Neural progenitor cell (in vitro differentiated cells): ENCODE data around the gene ZNF441. TPM values are rescaled to one million over a fixed set of nuclear protein-coding genes. Genes with fewer than 3 reads are reported as not detected.

Experiments
- DNase-seq: peaks from one replicate; pipeline ENCODE4 v3.0.0-alpha.2; 2016; ENCODE audit warnings: low spot score
- H2AFZ ChIP-seq: fragments of 200-600 bp; sonication (generic); replicated peaks from 2 replicates; pipeline ENCODE4 v1.6.1; 2016; ENCODE audit warnings: antibody characterized with exemption
- H3F3A ChIP-seq: fragments of 200-600 bp; sonication (generic); 2 replicates; pipeline ENCODE4 v1.6.1; 2016; ENCODE audit warnings: antibody characterized with exemption, low read depth
- H3K27ac ChIP-seq: fragments of 200-600 bp; sonication (generic); 2 replicates; pipeline ENCODE4 v1.5.1; 2016; ENCODE audit warnings: mild to moderate bottlenecking
- H3K27me3 ChIP-seq: fragments of 200-600 bp; sonication (generic); 2 replicates; pipeline ENCODE4 v1.6.1; 2016; ENCODE audit warnings: mild to moderate bottlenecking, moderate library complexity
- H3K36me3 ChIP-seq: fragments of 200-600 bp; sonication (generic); 2 replicates; pipeline ENCODE4 v1.5.1; 2016
- H3K4me1 ChIP-seq: fragments of 200-600 bp; sonication (generic); 2 replicates; pipeline ENCODE4 v1.6.1; 2016; ENCODE audit warnings: mixed run types
- H3K4me2 ChIP-seq: fragments of 200-600 bp; sonication (generic); 2 replicates; pipeline ENCODE4 v1.6.1; 2016
- H3K4me3 ChIP-seq: fragments of 200-600 bp; sonication (generic); 2 replicates; pipeline ENCODE4 v1.5.1; 2016
- H3K79me2 ChIP-seq: fragments of 200-600 bp; sonication (generic); 2 replicates; pipeline ENCODE4 v1.6.1; 2016; ENCODE audit warnings: low read depth
- H3K9ac ChIP-seq: fragments of 200-600 bp; sonication (generic); 2 replicates; pipeline ENCODE4 v1.6.1; 2016
- H3K9me3 ChIP-seq: fragments of 200-600 bp; sonication (generic); 2 replicates; pipeline ENCODE4 v1.5.1; 2016; ENCODE audit warnings: low read depth
- H4K20me1 ChIP-seq: fragments of 200-600 bp; sonication (generic); 2 replicates; pipeline ENCODE4 v1.6.1; 2016; ENCODE audit warnings: low read depth
- H3K27ac Mint-ChIP-seq: 3 replicates; pipeline ENCODE4 v1.8.0; 2021; ENCODE audit warnings: mixed read lengths
- H3K27me3 Mint-ChIP-seq: 2 replicates; pipeline ENCODE4 v1.8.0; 2022; ENCODE audit warnings: low read depth, mild to moderate bottlenecking, inconsistent platforms, moderate library complexity, mixed read lengths; ENCODE audit not compliant: insufficient read depth
- H3K36me3 Mint-ChIP-seq: 3 replicates; pipeline ENCODE4 v1.8.0; 2021; ENCODE audit warnings: mixed read lengths
- H3K4me1 Mint-ChIP-seq: 3 replicates; pipeline ENCODE4 v1.8.0; 2021; ENCODE audit warnings: mixed read lengths
- H3K4me3 Mint-ChIP-seq: 3 replicates; pipeline ENCODE4 v1.8.0; 2021; ENCODE audit warnings: mild to moderate bottlenecking, moderate library complexity, mixed read lengths
- H3K9me3 Mint-ChIP-seq: 3 replicates; pipeline ENCODE4 v1.8.0; 2020; ENCODE audit warnings: mixed read lengths
- EZH2 ChIP-seq: fragments of 200-600 bp; sonication (generic); IDR thresholded peaks from 2 replicates; pipeline ENCODE4 v1.6.1; 2017; ENCODE audit warnings: antibody characterized with exemption, mild to moderate bottlenecking, moderate library complexity
- EZH2phosphoT487 ChIP-seq: fragments of 200-600 bp; sonication (generic); IDR thresholded peaks from 2 replicates; pipeline ENCODE4 v1.6.1; 2017; ENCODE audit warnings: antibody characterized with exemption
- total RNA-seq: library from RNA; depleted of rRNA; stranded (reverse); fragments of >200 nt; gene quantifications from 2 replicates; pipeline ENCODE4 v1.2.3, GENCODE V29; 2015; ENCODE audit warnings: low replicate concordance
- TF ChIP-seq, protein P1 (sequence below): fragments of 200-600 bp; sonication (generic); IDR thresholded peaks from 2 replicates; pipeline ENCODE4 v1.5.1; 2017; ENCODE audit warnings: antibody characterized with exemption, mild to moderate bottlenecking

The ZNF441 gene
- total RNA-seq, 1 donor from 2014 or later, result 7.3 TPM

DNA sequence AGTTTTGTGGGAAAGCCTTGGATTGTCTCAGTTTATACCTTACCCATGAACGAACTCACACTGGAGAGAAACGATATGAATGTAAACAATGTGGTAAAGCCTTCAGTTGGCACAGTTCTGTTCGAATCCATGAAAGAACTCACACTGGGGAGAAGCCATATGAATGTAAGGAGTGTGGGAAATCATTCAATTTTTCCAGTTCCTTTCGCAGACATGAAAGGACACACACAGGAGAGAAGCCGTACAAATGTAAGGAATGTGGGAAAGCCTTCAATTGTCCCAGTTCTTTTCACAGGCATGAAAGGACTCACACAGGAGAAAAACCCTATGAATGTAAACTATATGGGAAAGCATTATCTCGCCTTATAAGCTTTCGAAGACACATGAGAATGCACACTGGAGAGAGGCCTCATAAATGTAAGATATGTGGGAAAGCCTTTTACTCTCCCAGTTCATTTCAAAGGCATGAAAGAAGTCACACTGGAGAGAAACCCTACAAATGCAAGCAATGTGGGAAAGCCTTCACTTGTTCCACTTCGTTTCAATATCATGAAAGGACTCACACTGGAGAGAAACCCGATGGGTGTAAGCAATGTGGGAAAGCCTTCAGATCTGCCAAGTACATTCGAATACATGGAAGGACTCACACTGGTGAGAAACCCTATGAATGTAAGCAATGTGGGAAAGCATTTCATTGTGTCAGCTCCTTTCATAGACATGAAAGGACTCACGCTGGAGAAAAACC lies 39.7 kb downstream of the ZNF441 start:
- no peaks in the 10 kb centered on the region for H4K20me1 ChIP-seq
- Mint-ChIP-seq H3K4me3 (no peak overlapping the region), H3K27me3 (no peaks in the 10 kb centered on the region), H3K27ac (no peak overlapping the region), H3K4me1 (no peaks in the 10 kb centered on the region), H3K9me3 (peaks cover 75% of the 10 kb centered on the region), H3K36me3 (peaks cover 68% of the 10 kb centered on the region)
- no peak overlapping the region for H2AFZ ChIP-seq
- DNase-seq, result no peak
- peaks cover 33% of the 10 kb centered on the region for H3K9me3 ChIP-seq
- H3K9ac ChIP-seq, result no peak overlapping the region
- no peaks in the 10 kb centered on the region for H3K27me3 ChIP-seq
- TF ChIP-seq, protein P1, sequence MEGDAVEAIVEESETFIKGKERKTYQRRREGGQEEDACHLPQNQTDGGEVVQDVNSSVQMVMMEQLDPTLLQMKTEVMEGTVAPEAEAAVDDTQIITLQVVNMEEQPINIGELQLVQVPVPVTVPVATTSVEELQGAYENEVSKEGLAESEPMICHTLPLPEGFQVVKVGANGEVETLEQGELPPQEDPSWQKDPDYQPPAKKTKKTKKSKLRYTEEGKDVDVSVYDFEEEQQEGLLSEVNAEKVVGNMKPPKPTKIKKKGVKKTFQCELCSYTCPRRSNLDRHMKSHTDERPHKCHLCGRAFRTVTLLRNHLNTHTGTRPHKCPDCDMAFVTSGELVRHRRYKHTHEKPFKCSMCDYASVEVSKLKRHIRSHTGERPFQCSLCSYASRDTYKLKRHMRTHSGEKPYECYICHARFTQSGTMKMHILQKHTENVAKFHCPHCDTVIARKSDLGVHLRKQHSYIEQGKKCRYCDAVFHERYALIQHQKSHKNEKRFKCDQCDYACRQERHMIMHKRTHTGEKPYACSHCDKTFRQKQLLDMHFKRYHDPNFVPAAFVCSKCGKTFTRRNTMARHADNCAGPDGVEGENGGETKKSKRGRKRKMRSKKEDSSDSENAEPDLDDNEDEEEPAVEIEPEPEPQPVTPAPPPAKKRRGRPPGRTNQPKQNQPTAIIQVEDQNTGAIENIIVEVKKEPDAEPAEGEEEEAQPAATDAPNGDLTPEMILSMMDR, result no peak
- no peak for TF ChIP-seq EZH2phosphoT487
- TF ChIP-seq EZH2, result no peak
- H3K4me3 ChIP-seq, result no peak overlapping the region
- H3K36me3 ChIP-seq, result peaks cover 11% of the 10 kb centered on the region
- H3F3A ChIP-seq, result no peaks in the 10 kb centered on the region
- no peak overlapping the region for H3K4me2 ChIP-seq
- H3K79me2 ChIP-seq, result no peaks in the 10 kb centered on the region
- no peak overlapping the region for H3K27ac ChIP-seq
- H3K4me1 ChIP-seq, result no peaks in the 10 kb centered on the region

DNA sequence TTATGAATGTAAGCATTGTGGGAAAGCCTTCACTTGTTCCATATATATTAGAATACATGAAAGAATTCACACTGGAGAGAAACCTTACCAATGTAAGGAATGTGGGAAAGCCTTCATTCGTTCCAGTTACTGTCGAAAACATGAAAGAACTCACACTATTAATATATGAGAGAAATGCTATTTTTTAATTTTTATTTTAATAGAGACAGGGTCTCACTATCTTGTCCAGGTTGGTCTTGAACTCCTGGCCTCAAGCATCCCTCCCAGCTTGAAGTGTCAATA lies 40.2 kb downstream of the ZNF441 start:
- H3K9ac ChIP-seq, result no peak overlapping the region
- H3K27ac Mint-ChIP-seq, result no peak overlapping the region
- H3K36me3 Mint-ChIP-seq, result peaks cover 68% of the 10 kb centered on the region
- H3K36me3 ChIP-seq, result peaks cover 11% of the 10 kb centered on the region
- no peaks in the 10 kb centered on the region for H3K27me3 ChIP-seq
- H3K9me3 Mint-ChIP-seq, result peaks cover 75% of the 10 kb centered on the region
- H4K20me1 ChIP-seq, result no peaks in the 10 kb centered on the region
- H3K4me3 ChIP-seq, result no peak overlapping the region
- no peak overlapping the region for H3K4me2 ChIP-seq
- no peaks in the 10 kb centered on the region for H3F3A ChIP-seq
- H3K4me1 Mint-ChIP-seq, result no peaks in the 10 kb centered on the region
- no peak overlapping the region for H3K4me3 Mint-ChIP-seq
- no peaks in the 10 kb centered on the region for H3K27me3 Mint-ChIP-seq
- no peaks in the 10 kb centered on the region for H3K4me1 ChIP-seq
- H2AFZ ChIP-seq, result no peak overlapping the region
- TF ChIP-seq, protein P1, result no peak
- H3K27ac ChIP-seq, result no peak overlapping the region
- DNase-seq, result no peak
- peaks cover 33% of the 10 kb centered on the region for H3K9me3 ChIP-seq
- no peaks in the 10 kb centered on the region for H3K79me2 ChIP-seq

DNA sequence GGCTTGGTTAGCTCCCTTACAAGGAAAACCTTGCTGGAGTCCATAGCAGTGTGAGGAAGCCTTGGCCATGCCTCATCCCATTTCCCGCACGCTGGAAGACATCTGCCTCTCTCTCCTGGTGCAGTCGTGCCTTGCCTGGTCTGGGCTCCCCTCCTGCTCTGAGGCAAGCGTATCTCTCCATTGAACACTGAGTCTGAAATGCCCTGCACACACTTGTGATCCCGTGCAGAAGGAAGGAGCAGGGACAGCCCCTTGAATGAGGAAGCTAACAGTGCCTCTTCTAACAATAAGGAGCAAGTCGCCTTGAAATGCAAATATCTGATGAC lies 46.9 kb downstream of the ZNF441 start:
- Mint-ChIP-seq H3K27ac (peak overlapping the region; percentile 70), H3K27me3 (no peaks in the 10 kb centered on the region), H3K4me1 (peaks cover 12% of the 10 kb centered on the region), H3K9me3 (peaks cover 62% of the 10 kb centered on the region), H3K4me3 (peak overlapping the region; percentile 93), H3K36me3 (peaks cover 49% of the 10 kb centered on the region)
- Histone ChIP-seq H3K27ac (no peak overlapping the region), H3K27me3 (peaks cover 9% of the 10 kb centered on the region), H3K4me3 (peak overlapping the region; percentile 93), H3K4me2 (peak overlapping the region; percentile 93), H2AFZ (peak overlapping the region; percentile 85), H3K79me2 (peaks cover 11% of the 10 kb centered on the region), H3K4me1 (no peaks in the 10 kb centered on the region), H3K36me3 (no peaks in the 10 kb centered on the region), H4K20me1 (no peaks in the 10 kb centered on the region), H3K9me3 (peaks cover 3% of the 10 kb centered on the region), H3F3A (peaks cover 8% of the 10 kb centered on the region), H3K9ac (no peak overlapping the region)
- no peak for DNase-seq
- TF ChIP-seq EZH2, result no peak
- TF ChIP-seq, protein P1, result no peak
- TF ChIP-seq EZH2phosphoT487, result no peak
